Measurements from ENCODE around the gene BORCS6. TPM values are rescaled to one million over a fixed set of nuclear protein-coding genes. Genes with fewer than 3 reads are reported as not detected.

BORCS6 gene
- total and polyA plus RNA-seq, 2 of the 13 experiments (the other 11 are each of a cell fraction or from before 2014, with no cell fraction given) = 2.0 to 5.1 TPM

DNA sequence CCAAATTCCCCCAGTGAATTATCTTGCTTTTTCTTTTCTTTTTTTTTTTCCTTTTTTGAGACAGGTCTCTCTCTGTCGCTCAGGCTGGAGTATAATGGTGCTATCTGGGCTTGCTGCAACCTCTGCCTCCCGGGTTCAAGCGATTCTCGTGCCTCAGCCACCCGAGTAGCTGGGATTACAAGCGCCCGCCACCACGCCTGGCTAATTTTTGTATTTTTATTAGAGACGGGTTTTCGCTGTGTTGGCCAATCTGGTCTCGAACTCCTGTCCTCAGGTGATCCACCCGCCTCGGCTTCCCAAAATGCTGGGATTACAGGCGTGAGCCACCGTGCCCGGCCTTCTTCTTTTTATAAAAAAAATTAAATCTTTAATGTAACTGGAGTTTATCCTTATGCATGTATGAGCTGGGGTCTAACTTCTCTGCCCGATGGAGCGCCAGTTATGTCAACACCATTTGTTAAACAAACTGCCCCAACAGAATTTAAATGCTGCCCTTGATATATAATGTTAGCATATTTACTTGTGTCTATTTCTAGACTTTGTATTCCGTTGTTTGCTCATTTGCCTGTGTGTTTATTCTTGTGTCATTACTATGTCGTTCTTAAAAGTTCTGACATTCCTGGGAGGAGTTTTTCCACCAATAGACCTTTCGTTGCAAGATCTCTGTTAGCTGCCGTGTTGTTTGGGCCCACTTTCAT is 20.9 kb upstream of the BORCS6 start (continued):
- no peak for TF ChIP-seq ZNF724P (CRISPR knock-in tag; IDR thresholded peaks at IDR 0.05; ENCODE audit: borderline replicate concordance)
- no peak for TF ChIP-seq HNRNPLL (IDR thresholded peaks at IDR 0.05; ENCODE audit: low read depth, low read length, poor library complexity, severe bottlenecking)
- TF ChIP-seq ZNF234 (CRISPR knock-in tag; conservative IDR thresholded peaks at IDR 0.05) = no peak
- TF ChIP-seq, protein P1, sequence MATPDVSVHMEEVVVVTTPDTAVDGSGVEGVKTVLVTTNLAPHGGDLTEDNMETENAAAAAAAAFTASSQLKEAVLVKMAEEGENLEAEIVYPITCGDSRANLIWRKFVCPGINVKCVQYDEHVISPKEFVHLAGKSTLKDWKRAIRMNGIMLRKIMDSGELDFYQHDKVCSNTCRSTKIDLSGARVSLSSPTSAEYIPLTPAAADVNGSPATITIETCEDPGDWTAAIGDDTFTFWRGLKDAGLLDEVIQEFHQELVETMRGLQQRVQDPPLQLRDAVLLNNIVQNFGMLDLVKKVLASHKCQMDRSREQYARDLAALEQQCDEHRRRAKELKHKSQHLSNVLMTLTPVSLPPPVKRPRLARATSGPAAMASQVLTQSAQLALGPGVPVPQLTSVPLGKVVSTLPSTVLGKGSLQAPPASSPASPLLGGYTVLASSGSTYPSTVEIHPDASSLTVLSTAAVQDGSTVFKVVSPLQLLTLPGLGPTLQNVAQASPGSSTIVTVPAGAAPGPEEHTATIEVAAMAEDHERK (CRISPR knock-in tag; IDR thresholded peaks at IDR 0.05; ENCODE audit: low read depth) = no peak
- TF ChIP-seq ZNF619 (CRISPR knock-in tag; IDR thresholded peaks at IDR 0.05) = no peak
- TF ChIP-seq ZNF7 (CRISPR knock-in tag; IDR thresholded peaks at IDR 0.05) = no peak
- TF ChIP-seq ZNF530 (CRISPR knock-in tag; IDR thresholded peaks at IDR 0.05; ENCODE audit: low read depth) = no peak
- peak; percentile 90 for TF ChIP-seq FOXP1 (IDR thresholded peaks at IDR 0.05)
- TF ChIP-seq FOXP1 (CRISPR knock-in tag; IDR thresholded peaks at IDR 0.05) = peak; percentile 90
- TF ChIP-seq ELF3 (CRISPR knock-in tag; IDR thresholded peaks at IDR 0.05) = peak; percentile 26; the same call in 1 of the 2 replicates
- TF ChIP-seq FOXM1 (CRISPR knock-in tag; IDR thresholded peaks at IDR 0.05) = no peak
- no peak for TF ChIP-seq PRMT3 (CRISPR knock-in tag; IDR thresholded peaks at IDR 0.05; ENCODE audit: borderline replicate concordance, low read depth)
- peak; percentile 45; the same call in 1 of the 2 replicates for TF ChIP-seq RXRB (CRISPR knock-in tag; IDR thresholded peaks at IDR 0.05; ENCODE audit: borderline replicate concordance)
- TF ChIP-seq ZNF570 (CRISPR knock-in tag; IDR thresholded peaks at IDR 0.05; ENCODE audit: borderline replicate concordance) = no peak
- TF ChIP-seq ZNF12 (CRISPR knock-in tag; IDR thresholded peaks at IDR 0.05) = no peak
- no peak for TF ChIP-seq ZNF629 (CRISPR knock-in tag; conservative IDR thresholded peaks at IDR 0.05)
- TF ChIP-seq, protein P2, sequence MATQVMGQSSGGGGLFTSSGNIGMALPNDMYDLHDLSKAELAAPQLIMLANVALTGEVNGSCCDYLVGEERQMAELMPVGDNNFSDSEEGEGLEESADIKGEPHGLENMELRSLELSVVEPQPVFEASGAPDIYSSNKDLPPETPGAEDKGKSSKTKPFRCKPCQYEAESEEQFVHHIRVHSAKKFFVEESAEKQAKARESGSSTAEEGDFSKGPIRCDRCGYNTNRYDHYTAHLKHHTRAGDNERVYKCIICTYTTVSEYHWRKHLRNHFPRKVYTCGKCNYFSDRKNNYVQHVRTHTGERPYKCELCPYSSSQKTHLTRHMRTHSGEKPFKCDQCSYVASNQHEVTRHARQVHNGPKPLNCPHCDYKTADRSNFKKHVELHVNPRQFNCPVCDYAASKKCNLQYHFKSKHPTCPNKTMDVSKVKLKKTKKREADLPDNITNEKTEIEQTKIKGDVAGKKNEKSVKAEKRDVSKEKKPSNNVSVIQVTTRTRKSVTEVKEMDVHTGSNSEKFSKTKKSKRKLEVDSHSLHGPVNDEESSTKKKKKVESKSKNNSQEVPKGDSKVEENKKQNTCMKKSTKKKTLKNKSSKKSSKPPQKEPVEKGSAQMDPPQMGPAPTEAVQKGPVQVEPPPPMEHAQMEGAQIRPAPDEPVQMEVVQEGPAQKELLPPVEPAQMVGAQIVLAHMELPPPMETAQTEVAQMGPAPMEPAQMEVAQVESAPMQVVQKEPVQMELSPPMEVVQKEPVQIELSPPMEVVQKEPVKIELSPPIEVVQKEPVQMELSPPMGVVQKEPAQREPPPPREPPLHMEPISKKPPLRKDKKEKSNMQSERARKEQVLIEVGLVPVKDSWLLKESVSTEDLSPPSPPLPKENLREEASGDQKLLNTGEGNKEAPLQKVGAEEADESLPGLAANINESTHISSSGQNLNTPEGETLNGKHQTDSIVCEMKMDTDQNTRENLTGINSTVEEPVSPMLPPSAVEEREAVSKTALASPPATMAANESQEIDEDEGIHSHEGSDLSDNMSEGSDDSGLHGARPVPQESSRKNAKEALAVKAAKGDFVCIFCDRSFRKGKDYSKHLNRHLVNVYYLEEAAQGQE (IDR thresholded peaks at IDR 0.05; ENCODE audit: borderline replicate concordance in 1 of 2, low read depth in 1 of 2, low read length in 2 of 2) = no peak
- no peak for TF ChIP-seq CENPX (CRISPR knock-in tag; IDR thresholded peaks at IDR 0.05)
- TF ChIP-seq, protein P3, sequence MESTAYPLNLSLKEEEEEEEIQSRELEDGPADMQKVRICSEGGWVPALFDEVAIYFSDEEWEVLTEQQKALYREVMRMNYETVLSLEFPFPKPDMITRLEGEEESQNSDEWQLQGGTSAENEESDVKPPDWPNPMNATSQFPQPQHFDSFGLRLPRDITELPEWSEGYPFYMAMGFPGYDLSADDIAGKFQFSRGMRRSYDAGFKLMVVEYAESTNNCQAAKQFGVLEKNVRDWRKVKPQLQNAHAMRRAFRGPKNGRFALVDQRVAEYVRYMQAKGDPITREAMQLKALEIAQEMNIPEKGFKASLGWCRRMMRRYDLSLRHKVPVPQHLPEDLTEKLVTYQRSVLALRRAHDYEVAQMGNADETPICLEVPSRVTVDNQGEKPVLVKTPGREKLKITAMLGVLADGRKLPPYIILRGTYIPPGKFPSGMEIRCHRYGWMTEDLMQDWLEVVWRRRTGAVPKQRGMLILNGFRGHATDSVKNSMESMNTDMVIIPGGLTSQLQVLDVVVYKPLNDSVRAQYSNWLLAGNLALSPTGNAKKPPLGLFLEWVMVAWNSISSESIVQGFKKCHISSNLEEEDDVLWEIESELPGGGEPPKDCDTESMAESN (CRISPR knock-in tag; conservative IDR thresholded peaks at IDR 0.05) = no peak
- no peak for TF ChIP-seq NFYC (CRISPR knock-in tag; IDR thresholded peaks at IDR 0.05)
- TF ChIP-seq, protein P4, sequence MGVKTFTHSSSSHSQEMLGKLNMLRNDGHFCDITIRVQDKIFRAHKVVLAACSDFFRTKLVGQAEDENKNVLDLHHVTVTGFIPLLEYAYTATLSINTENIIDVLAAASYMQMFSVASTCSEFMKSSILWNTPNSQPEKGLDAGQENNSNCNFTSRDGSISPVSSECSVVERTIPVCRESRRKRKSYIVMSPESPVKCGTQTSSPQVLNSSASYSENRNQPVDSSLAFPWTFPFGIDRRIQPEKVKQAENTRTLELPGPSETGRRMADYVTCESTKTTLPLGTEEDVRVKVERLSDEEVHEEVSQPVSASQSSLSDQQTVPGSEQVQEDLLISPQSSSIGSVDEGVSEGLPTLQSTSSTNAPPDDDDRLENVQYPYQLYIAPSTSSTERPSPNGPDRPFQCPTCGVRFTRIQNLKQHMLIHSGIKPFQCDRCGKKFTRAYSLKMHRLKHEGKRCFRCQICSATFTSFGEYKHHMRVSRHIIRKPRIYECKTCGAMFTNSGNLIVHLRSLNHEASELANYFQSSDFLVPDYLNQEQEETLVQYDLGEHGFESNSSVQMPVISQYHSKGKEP (CRISPR knock-in tag; IDR thresholded peaks at IDR 0.05) = no peak
- no peak for TF ChIP-seq CBX1 (IDR thresholded peaks at IDR 0.05; ENCODE audit: low read depth)
- no peak for TF ChIP-seq PHF21A (CRISPR knock-in tag; IDR thresholded peaks at IDR 0.05)

Data from HepG2 (cell line).